Ascending aorta (tissue), 2 donors: ENCODE measurements around the gene MAN1C1. TPM values are rescaled to one million over a fixed set of nuclear protein-coding genes. Genes with fewer than 3 reads are reported as not detected.

Experiments used
- DNase-seq, 2 donors: peaks; one replicate each; pipeline ENCODE4 v3.0.0-alpha.2; 2019; ENCODE audit warnings: low spot score in 2 of 2
- H3K27ac ChIP-seq, 2 donors: fragments of 200-600 bp; sonication (generic); one replicate each; pipeline ENCODE4 v1.5.1; 2016 to 2017; ENCODE audit warnings: mild to moderate bottlenecking in 1 of 2
- H3K27me3 ChIP-seq: fragments of 200-600 bp; sonication (generic); one replicate; pipeline ENCODE4 v1.5.1; 2017
- H3K36me3 ChIP-seq, 2 donors: fragments of 200-600 bp; sonication (generic); one replicate each; pipeline ENCODE4 v1.5.1; 2016
- H3K4me1 ChIP-seq, 2 donors: fragments of 200-600 bp; sonication (generic); one replicate each; pipeline ENCODE4 v1.5.1; 2016 to 2017; ENCODE audit warnings: mild to moderate bottlenecking in 1 of 2
- H3K4me3 ChIP-seq, 2 donors: fragments of 200-600 bp; sonication (generic); one replicate each; pipeline ENCODE4 v1.5.1; 2016 to 2017; ENCODE audit warnings: mild to moderate bottlenecking in 1 of 2
- H3K9me3 ChIP-seq, 2 donors: fragments of 200-600 bp; sonication (generic); one replicate each; pipeline ENCODE4 v1.5.1; 2016
- intact Hi-C: fragments of 100-400 bp; cut with DNase I; formaldehyde crosslinking; loops from one replicate; pipeline ENCODE4 v1.15.1; 2023
- total RNA-seq: library from RNA; depleted of rRNA; stranded (reverse); fragments of >200 nt; gene quantifications from one replicate; pipeline ENCODE4 v1.1.0, GENCODE V29; 2016
- TF ChIP-seq, protein P1 (sequence below), 3 experiments: fragments of 200-600 bp in 2 of 3; fragments of 450-650 bp in 1 of 3; sonication (generic) in 2 of 3; IDR thresholded peaks; one replicate each; pipeline ENCODE4 v1.5.1; 2016 to 2019; ENCODE audit warnings: antibody characterized with exemption in 3 of 3, mild to moderate bottlenecking in 1 of 3, moderate library complexity in 1 of 3

Gene MAN1C1
- total RNA-seq, 1 donor from 2014 or later, result 14.3 TPM

DNA sequence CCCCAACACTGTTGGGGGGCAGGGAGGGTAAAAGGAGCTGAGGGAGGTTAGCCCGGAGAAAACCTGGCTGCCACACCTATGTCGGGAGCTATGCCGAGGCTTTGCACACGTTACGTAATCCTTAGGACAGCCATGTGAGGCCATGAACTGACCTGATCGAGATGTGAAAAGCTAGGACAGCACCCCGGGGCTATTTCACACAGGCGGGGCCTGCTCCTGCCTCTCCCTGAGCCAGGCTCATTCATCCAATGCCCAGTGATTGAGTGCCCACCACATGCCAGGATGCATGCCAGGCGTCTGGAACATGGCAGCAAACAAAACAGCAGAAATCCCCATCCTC lies 43.0 kb upstream of the MAN1C1 start:
- DNase-seq, result no peak
- no peak overlapping the region for H3K27ac ChIP-seq

DNA sequence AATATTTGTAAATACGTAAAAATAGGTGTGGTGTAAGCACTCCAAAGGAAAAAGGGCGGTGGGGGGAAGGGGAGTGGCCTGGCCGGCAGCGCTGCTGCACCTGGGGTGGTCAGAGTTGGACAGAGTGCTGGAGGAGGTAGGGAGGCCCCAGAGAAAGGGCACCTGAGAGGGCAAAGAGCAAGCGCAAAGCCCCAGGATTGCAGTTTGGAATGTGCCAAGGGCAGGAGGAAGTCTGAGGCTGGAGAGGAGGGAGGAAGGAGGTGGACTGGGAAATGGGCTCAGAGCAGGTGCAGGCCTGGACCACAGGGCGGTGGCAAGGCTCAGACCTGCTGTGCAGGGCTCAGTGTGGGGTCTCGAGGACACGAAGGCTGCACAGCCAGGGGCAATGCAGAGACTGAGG lies 42.6 kb upstream of the MAN1C1 start:
- TF ChIP-seq, protein P1, sequence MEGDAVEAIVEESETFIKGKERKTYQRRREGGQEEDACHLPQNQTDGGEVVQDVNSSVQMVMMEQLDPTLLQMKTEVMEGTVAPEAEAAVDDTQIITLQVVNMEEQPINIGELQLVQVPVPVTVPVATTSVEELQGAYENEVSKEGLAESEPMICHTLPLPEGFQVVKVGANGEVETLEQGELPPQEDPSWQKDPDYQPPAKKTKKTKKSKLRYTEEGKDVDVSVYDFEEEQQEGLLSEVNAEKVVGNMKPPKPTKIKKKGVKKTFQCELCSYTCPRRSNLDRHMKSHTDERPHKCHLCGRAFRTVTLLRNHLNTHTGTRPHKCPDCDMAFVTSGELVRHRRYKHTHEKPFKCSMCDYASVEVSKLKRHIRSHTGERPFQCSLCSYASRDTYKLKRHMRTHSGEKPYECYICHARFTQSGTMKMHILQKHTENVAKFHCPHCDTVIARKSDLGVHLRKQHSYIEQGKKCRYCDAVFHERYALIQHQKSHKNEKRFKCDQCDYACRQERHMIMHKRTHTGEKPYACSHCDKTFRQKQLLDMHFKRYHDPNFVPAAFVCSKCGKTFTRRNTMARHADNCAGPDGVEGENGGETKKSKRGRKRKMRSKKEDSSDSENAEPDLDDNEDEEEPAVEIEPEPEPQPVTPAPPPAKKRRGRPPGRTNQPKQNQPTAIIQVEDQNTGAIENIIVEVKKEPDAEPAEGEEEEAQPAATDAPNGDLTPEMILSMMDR (IDR thresholded peaks at IDR 0.05), result no peak
- no peak overlapping the region for H3K4me3 ChIP-seq
- H3K4me1 ChIP-seq, result peaks cover 0 to 17% of the 10 kb centered on the region in 2 donors
- H3K27me3 ChIP-seq, result no peaks in the 10 kb centered on the region
- intact Hi-C loops, result no loop called here
- no peak overlapping the region for H3K27ac ChIP-seq
- no peaks in the 10 kb centered on the region for H3K36me3 ChIP-seq
- H3K9me3 ChIP-seq, result no peaks in the 10 kb centered on the region
- DNase-seq, result no peak

More for the DNA sequence above, 43.0 kb upstream of the MAN1C1 start:
- no peak overlapping the region for H3K4me3 ChIP-seq
- no peaks in the 10 kb centered on the region for H3K36me3 ChIP-seq
- H3K27me3 ChIP-seq, result no peaks in the 10 kb centered on the region
- H3K4me1 ChIP-seq, result peaks cover 0 to 18% of the 10 kb centered on the region in 2 donors
- intact Hi-C loops, result no loop called here
- TF ChIP-seq, protein P1 (IDR thresholded peaks at IDR 0.05), result no peak
- H3K9me3 ChIP-seq, result no peaks in the 10 kb centered on the region

DNA sequence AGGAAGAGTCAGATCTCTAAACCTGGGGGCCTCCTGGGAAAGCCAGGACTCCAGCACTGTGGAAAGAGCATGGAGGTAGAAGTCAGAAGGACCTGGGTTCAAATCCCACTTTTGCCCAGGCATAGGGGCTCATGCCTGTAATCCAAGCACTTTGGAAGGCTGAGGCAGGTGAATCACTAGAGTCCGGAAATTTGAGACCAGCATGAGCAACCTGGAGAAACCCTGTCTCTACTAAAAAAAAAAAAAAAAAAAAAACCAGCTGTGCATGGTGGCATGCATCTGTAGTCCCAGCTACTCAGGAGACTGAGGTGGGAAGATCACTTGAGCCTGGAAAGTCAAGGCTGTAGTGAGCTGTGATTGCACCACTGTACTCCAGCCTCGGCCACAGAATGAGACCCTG lies 41.4 kb upstream of the MAN1C1 start:
- Histone ChIP-seq H3K36me3 (no peaks in the 10 kb centered on the region), H3K4me1 (peaks cover 0 to 24% of the 10 kb centered on the region in 2 donors)
- TF ChIP-seq, protein P1 (IDR thresholded peaks at IDR 0.05), result no peak

DNA sequence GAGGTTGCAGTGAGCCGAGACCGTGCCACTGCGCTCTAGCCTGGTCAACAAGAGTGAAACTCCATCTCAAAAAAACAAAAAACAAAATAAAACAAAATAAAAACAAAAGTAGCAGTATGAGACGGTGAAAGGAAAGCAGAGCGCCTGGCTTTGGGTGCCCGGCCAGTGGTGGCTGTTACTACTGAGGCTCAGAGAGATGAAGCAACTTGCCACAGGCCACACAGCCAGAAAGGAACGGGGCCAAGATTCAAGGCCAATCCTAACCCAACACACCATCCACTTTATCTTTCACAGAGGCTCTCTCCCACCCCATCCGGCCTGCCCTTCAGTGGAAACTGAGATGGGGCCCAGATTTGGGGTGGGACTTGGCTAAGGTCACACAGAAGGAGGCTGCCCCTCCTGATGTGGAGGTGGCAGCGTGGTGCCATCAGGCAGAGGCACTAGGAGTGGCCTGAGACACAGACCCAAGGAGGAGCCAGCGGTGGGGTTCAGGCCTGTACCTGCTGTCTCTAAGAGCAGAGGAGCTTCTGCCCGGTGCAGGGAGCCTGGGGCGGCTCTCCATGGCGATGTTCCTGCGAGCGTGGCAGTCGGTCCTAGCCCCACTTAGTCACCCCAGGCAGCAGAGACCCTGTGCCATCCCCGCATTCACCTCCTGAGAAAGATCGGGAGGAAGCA lies 40.0 kb upstream of the MAN1C1 start:
- Histone ChIP-seq H3K27me3 (no peaks in the 10 kb centered on the region), H3K36me3 (no peaks in the 10 kb centered on the region), H3K9me3 (no peaks in the 10 kb centered on the region), H3K27ac (no peak overlapping the region), H3K4me1 (peaks cover 0 to 31% of the 10 kb centered on the region in 2 donors), H3K4me3 (no peak overlapping the region)
- TF ChIP-seq, protein P1 (IDR thresholded peaks at IDR 0.05), result no peak
- no peak for DNase-seq
- intact Hi-C loops, result no loop called here

More for the DNA sequence above, 41.4 kb upstream of the MAN1C1 start:
- no peak for DNase-seq
- intact Hi-C loops, result no loop called here
- Histone ChIP-seq H3K4me3 (no peak overlapping the region), H3K27me3 (no peaks in the 10 kb centered on the region), H3K9me3 (no peaks in the 10 kb centered on the region), H3K27ac (no peak overlapping the region)

DNA sequence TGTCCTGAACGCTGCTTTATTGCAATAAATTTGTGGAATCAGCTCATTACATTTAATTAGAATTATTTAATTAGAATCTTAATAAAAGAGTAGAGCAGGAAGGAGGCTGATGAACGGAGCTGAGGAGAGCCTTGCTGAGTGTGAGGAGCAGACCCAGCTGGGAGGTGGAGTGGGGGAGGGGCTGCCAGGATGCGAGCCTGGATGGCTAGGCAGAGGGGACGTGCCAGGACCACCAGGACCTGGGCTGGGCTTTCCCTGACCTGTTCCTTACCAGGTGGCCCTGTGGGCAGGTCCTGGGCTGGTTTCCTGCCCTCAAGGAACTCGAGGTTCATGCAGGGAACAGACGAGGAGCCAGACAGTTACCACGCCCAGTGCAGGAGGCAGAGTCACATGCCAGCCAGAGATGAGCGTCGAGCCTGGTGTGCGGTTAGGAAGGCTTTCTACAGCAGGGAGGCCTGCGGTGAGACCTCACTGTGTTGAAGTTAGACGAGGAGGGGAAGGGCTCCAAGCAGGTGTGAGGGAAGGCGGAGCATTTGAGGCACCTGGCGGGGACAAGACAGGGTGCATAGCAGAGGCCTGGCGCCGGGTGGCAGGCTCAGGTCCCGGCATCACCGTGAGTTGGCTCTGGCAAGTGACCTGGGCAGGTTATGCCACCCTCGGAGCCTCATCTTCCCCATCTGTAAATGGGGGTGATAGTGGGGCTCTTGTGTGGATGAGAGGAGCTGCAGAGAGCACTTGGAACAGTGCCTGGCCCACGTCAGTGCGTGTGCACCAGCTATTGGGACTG lies 39.3 kb upstream of the MAN1C1 start:
- H3K9me3 ChIP-seq, result no peaks in the 10 kb centered on the region
- TF ChIP-seq, protein P1 (IDR thresholded peaks at IDR 0.05), result no peak
- no peak overlapping the region for H3K4me3 ChIP-seq

More for the DNA sequence above, 39.3 kb upstream of the MAN1C1 start:
- no peaks in the 10 kb centered on the region for H3K36me3 ChIP-seq
- H3K27me3 ChIP-seq, result no peaks in the 10 kb centered on the region
- DNase-seq, result no peak
- H3K4me1 ChIP-seq, result peaks cover 0 to 31% of the 10 kb centered on the region in 2 donors
- no peak overlapping the region for H3K27ac ChIP-seq
- intact Hi-C loops, result no loop called here
